Osteocyte (in vitro differentiated cells): ENCODE data around the gene CYTH4. TPM values are rescaled to one million over a fixed set of nuclear protein-coding genes. Genes with fewer than 3 reads are reported as not detected.

Experiments used
- DNase-seq: peaks from one replicate; pipeline ENCODE4 v3.0.0; 2021; ENCODE audit warnings: mixed read lengths; ENCODE audit not compliant: unreplicated experiment; ENCODE audit errors: extremely low spot score
- H3K27ac Mint-ChIP-seq: one replicate; pipeline ENCODE4 v1.8.0; 2021; ENCODE audit warnings: mild to moderate bottlenecking, mixed read lengths; ENCODE audit not compliant: unreplicated experiment
- H3K27me3 Mint-ChIP-seq: one replicate; pipeline ENCODE4 v1.8.0; 2021; ENCODE audit warnings: mixed read lengths; ENCODE audit not compliant: unreplicated experiment
- H3K36me3 Mint-ChIP-seq: one replicate; pipeline ENCODE4 v1.8.0; 2021; ENCODE audit warnings: mixed read lengths; ENCODE audit not compliant: unreplicated experiment
- H3K4me1 Mint-ChIP-seq: one replicate; pipeline ENCODE4 v1.8.0; 2021; ENCODE audit warnings: mixed read lengths; ENCODE audit not compliant: unreplicated experiment
- H3K4me3 Mint-ChIP-seq: one replicate; pipeline ENCODE4 v1.8.0; 2021; ENCODE audit warnings: mild to moderate bottlenecking, moderate library complexity, mixed read lengths; ENCODE audit not compliant: unreplicated experiment
- H3K9me3 Mint-ChIP-seq: one replicate; pipeline ENCODE4 v1.8.0; 2021; ENCODE audit warnings: mixed read lengths; ENCODE audit not compliant: unreplicated experiment
- total RNA-seq: library from RNA; stranded (reverse); gene quantifications from 2 replicates; pipeline ENCODE4 v1.2.1, GENCODE V29; 2021
- TF ChIP-seq, protein P1 (sequence below): fragments of 200-600 bp; sonication (generic); IDR thresholded peaks from 2 replicates; pipeline ENCODE4 v1.5.0; 2021; ENCODE audit warnings: antibody characterized with exemption, mild to moderate bottlenecking, moderate library complexity

CYTH4 gene
- total RNA-seq, 1 donor from 2014 or later: not detected

DNA sequence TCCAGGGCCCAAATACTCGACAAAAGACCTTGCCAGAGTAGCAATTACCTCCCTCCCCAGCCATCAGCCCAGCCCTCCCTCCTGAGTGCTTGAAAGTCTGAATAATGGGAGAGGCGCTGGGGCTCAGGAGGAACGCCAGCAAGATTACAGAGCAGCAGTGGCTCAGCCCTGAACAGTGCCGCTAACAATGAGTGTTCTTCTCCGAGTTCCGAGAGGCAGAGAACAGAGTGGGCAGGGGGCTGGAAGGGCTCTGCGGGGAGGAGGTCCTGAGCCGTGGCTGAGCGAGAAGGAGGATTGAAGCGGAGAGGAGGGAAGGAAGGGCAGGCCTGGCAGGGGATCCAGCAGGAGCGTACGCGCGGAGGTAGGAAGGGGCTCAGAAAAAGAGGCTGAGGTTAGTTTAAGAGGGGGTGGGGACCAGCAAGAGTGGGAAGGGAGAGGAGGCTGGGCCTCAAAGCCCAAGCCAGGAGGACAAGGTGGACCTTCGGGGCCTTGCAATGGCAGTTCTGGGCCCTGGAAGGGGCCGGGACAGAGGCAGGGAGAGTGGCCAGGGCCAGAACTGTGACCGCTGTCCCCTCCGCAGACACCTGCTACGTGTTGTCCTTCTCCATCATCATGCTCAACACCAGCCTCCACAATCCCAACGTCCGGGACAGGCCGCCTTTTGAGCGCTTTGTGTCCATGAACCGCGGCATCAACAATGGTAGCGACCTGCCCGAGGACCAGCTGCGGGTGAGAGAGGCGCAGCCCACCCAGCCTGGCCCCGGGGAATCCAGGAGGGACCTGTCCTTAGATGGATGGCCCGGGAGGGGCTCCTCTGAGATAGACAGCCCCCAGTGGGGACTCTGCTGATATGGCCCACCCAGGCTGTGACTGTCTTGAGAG, 20.6 kb downstream of the CYTH4 start:
- DNase-seq: no peak
- Mint-ChIP-seq H3K4me1 (peaks cover 47% of the 10 kb centered on the region), H3K27me3 (no peaks in the 10 kb centered on the region), H3K27ac (no peak overlapping the region), H3K9me3 (no peaks in the 10 kb centered on the region), H3K36me3 (no peaks in the 10 kb centered on the region), H3K4me3 (no peak overlapping the region)
- TF ChIP-seq, protein P1, sequence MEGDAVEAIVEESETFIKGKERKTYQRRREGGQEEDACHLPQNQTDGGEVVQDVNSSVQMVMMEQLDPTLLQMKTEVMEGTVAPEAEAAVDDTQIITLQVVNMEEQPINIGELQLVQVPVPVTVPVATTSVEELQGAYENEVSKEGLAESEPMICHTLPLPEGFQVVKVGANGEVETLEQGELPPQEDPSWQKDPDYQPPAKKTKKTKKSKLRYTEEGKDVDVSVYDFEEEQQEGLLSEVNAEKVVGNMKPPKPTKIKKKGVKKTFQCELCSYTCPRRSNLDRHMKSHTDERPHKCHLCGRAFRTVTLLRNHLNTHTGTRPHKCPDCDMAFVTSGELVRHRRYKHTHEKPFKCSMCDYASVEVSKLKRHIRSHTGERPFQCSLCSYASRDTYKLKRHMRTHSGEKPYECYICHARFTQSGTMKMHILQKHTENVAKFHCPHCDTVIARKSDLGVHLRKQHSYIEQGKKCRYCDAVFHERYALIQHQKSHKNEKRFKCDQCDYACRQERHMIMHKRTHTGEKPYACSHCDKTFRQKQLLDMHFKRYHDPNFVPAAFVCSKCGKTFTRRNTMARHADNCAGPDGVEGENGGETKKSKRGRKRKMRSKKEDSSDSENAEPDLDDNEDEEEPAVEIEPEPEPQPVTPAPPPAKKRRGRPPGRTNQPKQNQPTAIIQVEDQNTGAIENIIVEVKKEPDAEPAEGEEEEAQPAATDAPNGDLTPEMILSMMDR: no peak

DNA sequence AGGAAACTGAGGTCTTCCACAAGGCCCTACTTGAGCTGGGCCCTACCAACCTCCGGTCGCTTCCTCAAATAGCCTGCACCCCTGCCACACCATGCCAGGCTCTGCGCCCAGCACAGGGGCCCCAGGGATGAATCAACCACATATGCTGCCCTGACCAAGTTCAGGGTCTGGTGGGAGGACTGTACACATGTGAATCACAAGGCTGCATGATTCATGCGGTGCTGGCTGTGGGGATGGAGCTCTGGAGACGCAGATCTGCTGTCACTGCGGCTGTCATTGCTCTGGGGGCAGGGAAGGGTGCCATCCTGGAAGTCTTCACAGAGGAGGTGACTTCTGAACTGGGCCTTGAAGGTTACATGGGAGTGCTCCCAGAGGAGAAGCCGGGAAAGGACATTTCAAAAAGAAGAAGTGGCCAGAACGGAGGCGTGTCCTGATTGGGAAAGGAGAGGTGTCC, 21.5 kb downstream of the CYTH4 start:
- DNase-seq: no peak
- Mint-ChIP-seq H3K4me1 (peaks cover 56% of the 10 kb centered on the region), H3K9me3 (no peaks in the 10 kb centered on the region), H3K27me3 (no peaks in the 10 kb centered on the region), H3K4me3 (no peak overlapping the region), H3K27ac (peak overlapping the region; percentile 85), H3K36me3 (no peaks in the 10 kb centered on the region)
- TF ChIP-seq, protein P1: no peak

DNA sequence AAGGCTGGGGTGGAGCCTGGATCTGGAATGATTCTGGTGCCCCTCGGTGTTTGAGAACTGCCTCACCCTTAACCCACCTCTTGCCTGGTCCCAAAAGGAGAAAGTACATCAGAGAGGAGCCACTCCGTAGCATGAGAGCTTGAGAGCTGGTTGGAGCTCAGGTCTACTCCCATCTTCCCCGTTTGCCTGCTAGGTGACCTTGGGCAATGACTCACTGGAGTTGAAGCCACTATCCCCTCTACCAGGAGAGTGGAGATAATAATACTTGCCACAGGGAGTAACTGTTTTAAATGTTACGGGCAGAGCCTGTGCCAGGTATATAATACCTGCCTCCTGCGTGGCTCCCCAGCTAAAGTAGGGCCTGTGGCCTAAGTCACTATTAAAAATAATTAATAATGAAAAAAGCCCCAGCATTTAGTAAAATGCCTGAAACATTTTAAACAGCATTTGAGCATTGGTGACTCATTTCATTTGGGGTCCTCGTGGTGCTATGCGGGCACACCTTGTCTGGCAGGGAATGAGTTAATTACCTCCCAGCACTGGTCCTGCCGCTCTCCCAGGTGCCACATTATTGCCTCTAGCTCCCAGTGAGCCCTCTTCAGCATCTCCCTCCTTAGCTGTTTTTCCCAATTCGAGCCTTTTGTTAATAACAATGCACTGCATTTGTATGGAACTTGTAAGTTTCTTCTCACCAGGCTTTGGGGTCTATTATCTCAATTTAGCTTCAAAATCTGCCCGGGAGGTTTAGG, 22.5 kb downstream of the CYTH4 start:
- no peak for DNase-seq
- H3K4me3 Mint-ChIP-seq: no peak overlapping the region

DNA sequence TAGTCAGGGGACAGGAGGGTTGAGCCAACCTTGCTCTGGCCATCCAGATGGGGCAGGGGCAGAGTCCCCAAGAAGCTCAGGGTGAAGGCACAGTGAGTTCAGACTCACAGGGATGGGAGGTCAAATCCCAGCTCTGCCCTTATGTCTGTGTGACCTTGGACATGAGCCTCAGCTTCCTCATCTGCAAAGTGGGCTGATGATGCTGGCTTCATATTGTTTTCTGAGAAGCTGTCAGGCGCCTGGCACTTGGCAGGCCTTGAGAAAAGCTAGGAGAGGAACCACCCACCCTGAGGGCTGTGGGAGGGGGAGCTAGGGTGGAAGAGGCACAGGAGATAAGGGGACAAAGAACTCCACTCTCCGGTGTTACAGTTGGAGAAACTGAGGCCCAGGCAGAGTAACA, 23.6 kb downstream of the CYTH4 start:
- no peak overlapping the region for H3K4me3 Mint-ChIP-seq
- no peaks in the 10 kb centered on the region for H3K36me3 Mint-ChIP-seq
- no peaks in the 10 kb centered on the region for H3K27me3 Mint-ChIP-seq
- DNase-seq: no peak
- peaks cover 70% of the 10 kb centered on the region for H3K4me1 Mint-ChIP-seq
- no peaks in the 10 kb centered on the region for H3K9me3 Mint-ChIP-seq
- peak overlapping the region; percentile 96 for H3K27ac Mint-ChIP-seq
- TF ChIP-seq, protein P1: no peak

More for the DNA sequence above, 22.5 kb downstream of the CYTH4 start:
- H3K36me3 Mint-ChIP-seq: no peaks in the 10 kb centered on the region
- H3K4me1 Mint-ChIP-seq: peaks cover 65% of the 10 kb centered on the region
- no peak overlapping the region for H3K27ac Mint-ChIP-seq
- H3K9me3 Mint-ChIP-seq: no peaks in the 10 kb centered on the region
- no peaks in the 10 kb centered on the region for H3K27me3 Mint-ChIP-seq
- TF ChIP-seq, protein P1: no peak

DNA sequence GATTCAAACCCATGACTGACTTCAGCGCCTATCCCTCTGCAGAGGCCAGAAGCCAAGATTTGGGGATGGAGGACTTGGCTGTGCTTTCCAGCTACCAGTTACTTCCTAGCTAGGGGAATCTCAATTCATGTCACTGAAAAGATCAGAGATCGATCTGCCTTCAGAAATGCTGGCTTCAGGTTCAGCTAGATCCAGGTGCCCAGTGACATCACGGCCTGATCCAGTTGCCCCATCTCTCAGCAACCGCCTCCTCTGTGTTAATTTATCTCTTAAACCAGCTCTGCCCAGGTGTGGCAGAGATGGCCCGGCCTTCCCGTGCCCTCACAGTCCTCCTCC, 24.2 kb downstream of the CYTH4 start:
- H3K27ac Mint-ChIP-seq: peak overlapping the region; percentile 96
- no peaks in the 10 kb centered on the region for H3K9me3 Mint-ChIP-seq
- DNase-seq: no peak
- TF ChIP-seq, protein P1: no peak
- no peaks in the 10 kb centered on the region for H3K36me3 Mint-ChIP-seq
- no peaks in the 10 kb centered on the region for H3K27me3 Mint-ChIP-seq
- H3K4me1 Mint-ChIP-seq: peaks cover 71% of the 10 kb centered on the region
- H3K4me3 Mint-ChIP-seq: no peak overlapping the region
